Smooth muscle cell (in vitro differentiated cells): ENCODE results near the gene TMEM143. TPM values are rescaled to one million over a fixed set of nuclear protein-coding genes. Genes with fewer than 3 reads are reported as not detected.

Source experiments
- DNase-seq: peaks from one replicate; lab custom pipeline; 2025; ENCODE audit not compliant: unreplicated experiment; lab: John Stamatoyannopoulos, UW
- H2AFZ ChIP-seq: fragments of 200-600 bp; sonication (generic); 2 replicates; pipeline ENCODE4 v1.6.0; 2016; ENCODE audit warnings: antibody characterized with exemption, low read depth, mild to moderate bottlenecking
- H3F3A ChIP-seq: fragments of 200-600 bp; sonication (generic); 2 replicates; pipeline ENCODE4 v1.6.0; 2017; ENCODE audit warnings: antibody characterized with exemption, low read depth
- H3K27ac ChIP-seq: fragments of 200-600 bp; sonication (generic); 2 replicates; pipeline ENCODE4 v1.5.1; 2016; ENCODE audit warnings: low read depth, mild to moderate bottlenecking
- H3K27me3 ChIP-seq: fragments of 200-600 bp; sonication (generic); 2 replicates; pipeline ENCODE4 v1.6.1; 2016; ENCODE audit warnings: low read depth, mild to moderate bottlenecking
- H3K36me3 ChIP-seq: fragments of 200-600 bp; sonication (generic); 2 replicates; pipeline ENCODE4 v1.5.1; 2016; ENCODE audit warnings: low read depth
- H3K4me1 ChIP-seq: fragments of 200-600 bp; sonication (generic); 2 replicates; pipeline ENCODE4 v1.5.1; 2016; ENCODE audit warnings: low read depth
- H3K4me2 ChIP-seq: fragments of 200-600 bp; sonication (generic); 2 replicates; pipeline ENCODE4 v1.6.0; 2016; ENCODE audit warnings: mild to moderate bottlenecking
- H3K4me3 ChIP-seq: fragments of 200-600 bp; sonication (generic); 2 replicates; pipeline ENCODE4 v1.5.1; 2016; ENCODE audit warnings: mild to moderate bottlenecking
- H3K79me2 ChIP-seq: fragments of 200-600 bp; sonication (generic); 2 replicates; pipeline ENCODE4 v1.6.0; 2016; ENCODE audit warnings: low read depth, mild to moderate bottlenecking
- H3K9ac ChIP-seq: fragments of 200-600 bp; sonication (generic); 2 replicates; pipeline ENCODE4 v1.6.0; 2016; ENCODE audit warnings: low read depth
- H3K9me3 ChIP-seq: fragments of 200-600 bp; sonication (generic); replicated peaks from 2 replicates; pipeline ENCODE4 v1.5.1; 2016; ENCODE audit warnings: low read depth
- H4K20me1 ChIP-seq: fragments of 200-600 bp; sonication (generic); 2 replicates; pipeline ENCODE4 v1.6.0; 2016; ENCODE audit warnings: low read depth
- CTCF ChIP-seq: fragments of 200-600 bp; sonication (generic); IDR thresholded peaks from 2 replicates; pipeline ENCODE4 v1.5.1; 2017; ENCODE audit warnings: borderline replicate concordance, mild to moderate bottlenecking, antibody characterized with exemption; ENCODE audit not compliant: insufficient read depth, poor library complexity, severe bottlenecking
- WGBS: methylation state at CpG from one replicate; pipeline ENCODE4 v1.1.7; 2016; ENCODE audit warnings: low lambda C conversion rate; 5-methylcytosine and 5-hydroxymethylcytosine counted together
- polyA plus RNA-seq: library from polyadenylated mRNA; unstranded; fragments of >200 nt; fragmentation: Nextera tagmentation; extraction: Ambion mirVana; gene quantifications from 2 replicates; pipeline ENCODE4 v1.2.1, GENCODE V29; 2016
- total RNA-seq: library from RNA; depleted of rRNA; stranded (reverse); fragments of >200 nt; gene quantifications from 2 replicates; pipeline ENCODE4 v1.2.3, GENCODE V29; 2014

TMEM143 gene
- total and polyA plus RNA-seq, 2 experiments from 2014 or later, result 3.8 to 11.2 TPM

GRCh38 chr19:48341515-48342413, 22.0 kb downstream of the TMEM143 start:
- H3K9me3 ChIP-seq, result no peaks in the 10 kb centered on the region
- H3K4me2 ChIP-seq, result no peak overlapping the region
- H3K36me3 ChIP-seq, result no peaks in the 10 kb centered on the region
- no peaks in the 10 kb centered on the region for H3F3A ChIP-seq
- H3K79me2 ChIP-seq, result no peaks in the 10 kb centered on the region
- no peak overlapping the region for H3K9ac ChIP-seq
- no peak for DNase-seq
- H3K27ac ChIP-seq, result no peak overlapping the region
- no peak for TF ChIP-seq CTCF
- H3K27me3 ChIP-seq, result no peaks in the 10 kb centered on the region
- H2AFZ ChIP-seq, result no peak overlapping the region
- H4K20me1 ChIP-seq, result no peaks in the 10 kb centered on the region
- WGBS, result 96% methylated on average over 8 of the region's 10 CpGs
- no peak overlapping the region for H3K4me3 ChIP-seq
- no peaks in the 10 kb centered on the region for H3K4me1 ChIP-seq

- DNase-seq, result no peak
- 97% methylated on average over 11 of the region's 11 CpGs for WGBS
- Histone ChIP-seq H3K4me1 (no peaks in the 10 kb centered on the region), H3K79me2 (no peaks in the 10 kb centered on the region), H4K20me1 (no peaks in the 10 kb centered on the region), H3K4me3 (no peak overlapping the region), H3K9me3 (no peaks in the 10 kb centered on the region), H2AFZ (no peak overlapping the region), H3K4me2 (no peak overlapping the region), H3F3A (no peaks in the 10 kb centered on the region), H3K27me3 (no peaks in the 10 kb centered on the region), H3K36me3 (no peaks in the 10 kb centered on the region), H3K27ac (no peak overlapping the region), H3K9ac (no peak overlapping the region)
- TF ChIP-seq CTCF, result no peak
Observed at GRCh38 chr19:48340995-48341394, 22.7 kb downstream of the TMEM143 start.

- no peaks in the 10 kb centered on the region for H3K4me1 ChIP-seq
- no peak overlapping the region for H3K4me2 ChIP-seq
- H2AFZ ChIP-seq, result no peak overlapping the region
- no peak overlapping the region for H3K9ac ChIP-seq
- H3K9me3 ChIP-seq, result no peaks in the 10 kb centered on the region
- H3K36me3 ChIP-seq, result no peaks in the 10 kb centered on the region
- no peak for DNase-seq
- H3F3A ChIP-seq, result peaks cover 6% of the 10 kb centered on the region
- no peak overlapping the region for H3K4me3 ChIP-seq
- no peaks in the 10 kb centered on the region for H4K20me1 ChIP-seq
- no peaks in the 10 kb centered on the region for H3K27me3 ChIP-seq
- H3K27ac ChIP-seq, result no peak overlapping the region
- TF ChIP-seq CTCF, result no peak
- H3K79me2 ChIP-seq, result no peaks in the 10 kb centered on the region
- 96% methylated on average over 14 of the region's 14 CpGs for WGBS
Observed at GRCh38 chr19:48338802-48339503, 24.8 kb downstream of the TMEM143 start.
